Stimulated activated naive CD8-positive, alpha-beta T cell treated with anti-CD3 and anti-CD28 coated beads, Interleukin-15, amount 100 ng/mL, for 72 hours (primary cell): ENCODE results near the gene PIK3AP1.
A peak's percentile ranks its signal among the peaks of the same experiment; 100 is the strongest.
"Not testable (repeated sequence)": the region's sequence is repeated elsewhere in the genome, so short reads cannot be mapped to it uniquely, and the experiment has no call there.

Experiments used
- ATAC-seq: fragments of 150-1000 bp; cut with Tn5 transposase; 2 replicates; pipeline ENCODE4 v1.10.0; 2021; ENCODE audit warnings: mild to moderate bottlenecking, moderate library complexity
- DNase-seq, 2 donors: peaks; one replicate each; pipeline ENCODE4 v3.0.0; 2021 to 2022
- H3K27ac Mint-ChIP-seq, 2 donors: one replicate each; pipeline ENCODE4 v1.8.0; 2022; ENCODE audit warnings: mild to moderate bottlenecking in 2 of 2, mixed read lengths in 2 of 2, moderate library complexity in 2 of 2
- H3K27me3 Mint-ChIP-seq: one replicate; pipeline ENCODE4 v1.8.0; 2022; ENCODE audit warnings: mixed read lengths
- H3K4me1 Mint-ChIP-seq: one replicate; pipeline ENCODE4 v1.8.0; 2022; ENCODE audit warnings: mild to moderate bottlenecking, mixed read lengths
- H3K4me3 Mint-ChIP-seq, 2 donors: one replicate each; pipeline ENCODE4 v1.8.0; 2022; ENCODE audit warnings: mild to moderate bottlenecking in 2 of 2, mixed read lengths in 2 of 2, moderate library complexity in 1 of 2
- H3K9me3 Mint-ChIP-seq, 2 donors: one replicate each; pipeline ENCODE4 v1.8.0; 2022; ENCODE audit warnings: mixed read lengths in 2 of 2

PIK3AP1 gene

DNA sequence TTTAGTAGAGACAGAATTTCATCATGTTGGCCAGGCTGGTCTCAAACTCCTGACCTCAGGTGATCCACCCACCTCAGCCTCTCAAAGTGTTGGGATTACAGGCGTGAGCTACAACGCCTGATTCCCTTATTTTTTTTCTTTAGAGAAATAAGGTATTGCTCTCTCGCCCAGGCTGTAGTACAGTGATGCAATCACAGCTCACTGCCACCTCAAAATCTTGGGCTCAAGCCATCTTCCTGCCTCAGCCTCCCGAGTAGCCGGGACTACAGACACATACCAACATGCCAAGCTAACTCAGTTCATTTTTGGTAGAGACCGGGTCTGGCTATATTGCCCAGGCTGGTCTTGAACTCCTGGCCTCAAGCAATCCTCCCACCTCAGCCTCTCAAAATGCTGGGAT is 21.2 kb upstream of the PIK3AP1 start:
- not testable (repeated sequence) for H3K27ac Mint-ChIP-seq, H3K4me3 Mint-ChIP-seq, H3K4me1 Mint-ChIP-seq, DNase-seq, ATAC-seq, H3K27me3 Mint-ChIP-seq, H3K9me3 Mint-ChIP-seq

DNA sequence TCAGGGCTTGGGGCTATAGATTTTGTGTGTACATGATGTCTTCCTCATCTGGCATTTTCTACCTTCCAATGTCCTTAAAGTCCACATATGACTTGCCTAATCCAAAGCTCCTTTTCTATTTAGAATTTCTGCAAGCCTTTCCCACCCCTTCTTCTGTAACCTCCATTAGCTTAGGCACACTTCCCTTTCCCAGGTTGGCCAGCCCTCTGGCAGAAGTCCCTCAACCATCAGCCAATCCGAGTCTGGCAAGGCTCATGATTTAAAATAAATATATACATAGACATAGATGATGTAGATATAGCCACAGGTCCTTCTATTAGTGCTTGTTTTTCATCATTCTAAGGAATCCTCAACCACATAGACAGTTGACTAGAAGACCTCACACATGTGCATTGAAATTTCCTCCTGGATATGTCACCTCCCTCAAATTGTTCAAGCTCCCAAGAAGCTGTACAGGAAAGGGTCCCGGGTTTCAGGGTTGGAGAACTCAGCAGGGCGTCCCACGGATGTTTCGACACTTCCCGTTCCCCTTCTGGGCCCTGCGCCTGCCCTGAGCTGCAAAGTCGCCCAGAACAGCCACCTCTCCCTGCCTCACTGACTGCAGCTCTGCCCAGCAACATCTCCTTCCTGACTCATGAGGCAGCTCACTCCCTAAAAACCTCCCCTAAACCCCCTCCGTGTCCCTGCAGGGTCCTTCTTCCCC is 20.4 kb upstream of the PIK3AP1 start:
- DNase-seq: no peak

DNA sequence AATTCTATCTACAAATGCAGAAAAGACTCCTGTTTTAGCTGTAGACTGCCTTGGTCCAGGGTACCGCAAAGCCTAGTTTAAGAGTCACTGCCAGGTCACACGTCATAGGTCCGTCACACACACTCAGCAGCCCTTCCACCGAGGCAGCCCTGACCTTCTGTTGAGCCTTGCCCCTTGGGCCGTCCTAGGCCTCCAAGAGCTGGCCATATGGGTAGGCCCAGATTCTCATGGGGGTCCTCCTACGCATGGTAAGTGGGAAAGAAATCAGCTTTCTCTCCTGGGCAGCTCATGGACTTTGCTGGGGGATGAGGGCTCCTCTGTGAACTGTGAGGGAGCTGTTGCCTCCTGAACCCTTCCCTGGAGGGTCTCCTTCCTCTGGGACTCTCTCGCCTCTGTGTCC is 19.8 kb upstream of the PIK3AP1 start:
- Mint-ChIP-seq H3K4me3 (no peak overlapping the region), H3K9me3 (no peaks in the 10 kb centered on the region), H3K27ac (no peak overlapping the region), H3K27me3 (no peaks in the 10 kb centered on the region), H3K4me1 (peaks cover 7% of the 10 kb centered on the region)
- DNase-seq (no peak), ATAC-seq (no peak)

More for the DNA sequence above, 20.4 kb upstream of the PIK3AP1 start:
- peak overlapping the region in 1 of 2 donors; percentile 87 for H3K27ac Mint-ChIP-seq
- peaks cover 7% of the 10 kb centered on the region for H3K4me1 Mint-ChIP-seq
- ATAC-seq: no peak
- no peaks in the 10 kb centered on the region for H3K27me3 Mint-ChIP-seq
- H3K4me3 Mint-ChIP-seq: no peak overlapping the region
- H3K9me3 Mint-ChIP-seq: no peaks in the 10 kb centered on the region

DNA sequence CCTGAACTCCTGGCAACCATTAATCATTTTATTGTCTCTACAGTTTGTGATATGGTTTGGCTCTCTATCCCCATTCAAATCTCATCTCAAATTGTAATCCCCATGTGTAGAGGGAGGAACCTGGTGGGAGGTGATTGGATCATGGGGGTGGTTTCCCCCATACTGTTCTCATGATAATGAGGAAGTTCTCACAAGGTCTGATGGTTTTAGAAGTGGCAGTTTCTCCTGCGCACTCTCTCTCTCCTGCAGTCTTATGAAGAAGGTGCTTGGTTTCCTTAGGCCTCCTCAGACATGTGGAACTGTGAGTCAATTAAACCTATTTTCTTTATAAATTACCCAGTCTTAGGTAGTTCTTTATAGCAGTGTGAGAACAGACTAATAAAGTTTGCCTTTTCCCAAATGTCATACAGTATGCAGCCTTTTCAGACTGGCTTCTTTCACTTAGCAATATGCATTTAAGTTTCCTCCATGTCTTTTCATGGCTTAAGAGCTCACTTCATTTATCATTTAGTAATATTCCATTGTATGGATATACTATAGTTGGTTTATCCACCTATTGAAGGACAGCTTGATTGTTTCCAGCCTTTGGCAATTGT is 17.1 kb upstream of the PIK3AP1 start:
- not testable (repeated sequence) for H3K27ac Mint-ChIP-seq, H3K9me3 Mint-ChIP-seq, DNase-seq, H3K27me3 Mint-ChIP-seq, H3K4me3 Mint-ChIP-seq, ATAC-seq, H3K4me1 Mint-ChIP-seq

DNA sequence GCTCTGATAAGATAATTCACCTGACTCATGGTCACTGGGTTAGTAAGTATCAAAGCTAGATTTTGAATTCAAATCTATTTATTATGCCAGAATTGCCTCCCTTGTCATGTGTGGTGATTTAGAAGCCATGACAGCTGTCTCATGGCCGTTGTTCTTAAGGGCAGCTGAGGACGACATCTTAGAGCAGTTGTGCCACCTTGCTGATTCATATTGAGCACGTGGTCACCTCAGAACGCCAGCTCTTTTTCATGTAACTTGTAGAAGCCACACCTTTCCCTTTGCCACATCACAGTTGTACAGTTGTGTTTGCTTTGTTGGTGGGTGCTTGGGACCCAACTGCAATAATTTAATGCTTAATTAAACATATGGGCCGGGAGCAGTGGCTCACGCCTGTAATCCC is 4.3 kb upstream of the PIK3AP1 start:
- Mint-ChIP-seq H3K27me3 (no peaks in the 10 kb centered on the region), H3K4me1 (peaks cover 12% of the 10 kb centered on the region), H3K27ac (no peak overlapping the region), H3K4me3 (no peak overlapping the region), H3K9me3 (no peaks in the 10 kb centered on the region)
- ATAC-seq: no peak
- no peak for DNase-seq

DNA sequence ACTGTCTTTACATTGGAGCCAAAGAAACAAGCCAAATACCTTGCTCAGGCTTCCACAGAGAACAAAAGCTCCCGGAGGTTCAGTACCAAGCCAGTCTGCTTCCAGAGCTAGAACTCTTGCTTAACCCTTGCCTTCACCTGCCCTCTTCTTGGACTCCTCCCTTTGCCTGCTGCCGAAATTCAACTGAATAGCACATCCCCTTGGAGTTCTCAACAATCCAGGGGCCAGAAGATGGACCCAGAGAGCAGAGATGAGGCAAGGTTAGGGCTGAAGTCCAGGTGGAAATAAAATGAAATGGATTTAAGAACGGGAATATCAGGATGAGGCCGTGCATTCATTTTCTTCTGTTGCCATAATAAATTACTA is 876 bp upstream of the PIK3AP1 start:
- Mint-ChIP-seq H3K9me3 (no peaks in the 10 kb centered on the region), H3K4me3 (peak overlapping the region; percentile 79 to 83), H3K4me1 (peaks cover 20% of the 10 kb centered on the region), H3K27me3 (no peaks in the 10 kb centered on the region), H3K27ac (peak overlapping the region in 1 of 2 donors; percentile 71)
- ATAC-seq: no peak
- no peak for DNase-seq

DNA sequence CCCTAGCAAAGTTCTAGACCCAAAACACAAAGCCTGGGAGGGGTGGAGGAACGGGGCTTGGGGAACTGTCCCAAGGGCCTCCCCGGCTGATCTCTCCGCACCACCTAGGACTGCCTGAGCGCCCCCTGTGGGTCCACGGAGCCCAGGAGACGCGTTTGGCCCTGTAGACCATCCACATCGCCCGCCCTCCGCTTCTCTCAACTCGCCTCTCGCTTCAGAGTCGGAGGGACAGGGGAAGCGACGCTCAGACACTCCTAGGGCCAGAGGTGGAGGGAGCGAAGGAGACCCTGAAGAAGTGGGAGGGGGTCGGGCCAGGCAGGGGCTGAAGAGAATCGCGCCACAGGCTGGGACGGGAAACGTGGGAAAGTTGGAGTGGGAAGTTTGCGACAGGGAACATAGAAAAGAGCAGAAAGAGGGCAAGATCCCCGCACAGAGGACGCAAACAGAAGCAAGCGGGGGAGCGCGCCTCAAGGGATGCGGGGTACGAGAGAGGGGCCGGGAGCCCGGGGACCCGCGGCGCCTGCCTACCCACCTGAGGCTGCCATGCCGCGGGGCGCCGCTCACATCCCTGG is 378 bp downstream of the PIK3AP1 start:
- Mint-ChIP-seq H3K4me1 (peaks cover 20% of the 10 kb centered on the region), H3K9me3 (no peaks in the 10 kb centered on the region), H3K27ac (peak overlapping the region; percentile 94 to 96), H3K4me3 (peak overlapping the region; percentile 98 to 99), H3K27me3 (no peaks in the 10 kb centered on the region)
- peak; percentile 63 to 70 for DNase-seq
- ATAC-seq: peak; percentile 81

DNA sequence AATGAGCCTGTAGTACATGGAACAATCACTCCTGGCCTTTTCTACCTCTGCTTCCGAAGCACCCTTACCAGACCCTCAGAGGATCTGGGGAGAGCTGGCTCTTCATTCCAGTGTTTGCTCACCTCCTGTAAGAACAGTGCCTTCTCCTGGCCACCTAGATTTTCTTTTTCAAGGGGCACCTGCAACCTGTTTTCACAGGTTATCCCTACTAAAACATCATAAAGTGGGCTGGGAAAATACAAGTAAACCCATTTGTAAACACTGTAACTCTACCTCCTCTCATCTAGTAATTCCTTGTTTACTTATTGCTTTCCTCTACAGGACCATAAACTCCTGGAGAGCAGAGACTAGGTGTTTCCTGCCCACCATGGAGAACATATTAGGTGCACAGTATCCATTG is 1.1 kb downstream of the PIK3AP1 start:
- Mint-ChIP-seq H3K4me1 (peaks cover 20% of the 10 kb centered on the region), H3K27ac (no peak overlapping the region), H3K4me3 (peak overlapping the region; percentile 98 to 99), H3K9me3 (no peaks in the 10 kb centered on the region), H3K27me3 (no peaks in the 10 kb centered on the region)
- ATAC-seq (no peak), DNase-seq (no peak)

DNA sequence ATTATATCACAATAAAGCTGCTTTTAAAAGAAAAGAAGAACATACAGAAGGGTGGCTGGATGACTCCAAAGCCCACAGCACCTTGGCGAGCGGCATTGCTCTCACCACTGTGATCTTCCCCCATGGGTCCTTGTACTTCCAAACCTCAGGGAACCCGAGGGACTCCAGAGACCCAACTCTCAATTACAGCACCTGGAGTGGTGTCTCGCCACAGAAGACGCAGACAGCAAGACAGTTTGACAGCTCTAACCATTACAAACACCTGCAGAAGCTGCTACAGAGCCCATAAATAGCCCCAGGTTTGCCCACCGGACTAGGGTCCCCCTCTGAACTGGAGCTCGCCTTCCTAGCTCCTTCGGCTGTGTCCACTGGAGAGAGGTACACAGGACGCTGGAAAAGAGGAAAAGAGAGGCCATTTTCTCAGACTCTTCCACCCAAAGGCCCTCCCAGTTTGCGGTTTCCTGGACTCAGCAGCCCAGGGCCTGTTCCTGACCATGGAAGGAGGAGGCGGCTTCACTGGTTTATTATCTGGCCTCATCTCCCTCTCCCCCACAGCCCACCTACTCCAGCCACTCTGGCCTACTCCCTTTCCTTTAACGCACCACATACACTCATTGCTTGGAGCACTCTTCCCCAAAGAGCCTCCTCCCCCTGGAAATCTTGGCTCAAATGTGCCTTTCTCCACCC is 1.9 kb downstream of the PIK3AP1 start:
- Mint-ChIP-seq H3K27me3 (no peaks in the 10 kb centered on the region), H3K27ac (peak overlapping the region in 1 of 2 donors; percentile 3), H3K4me3 (peak overlapping the region in 1 of 2 donors; percentile 98), H3K4me1 (peaks cover 20% of the 10 kb centered on the region), H3K9me3 (no peaks in the 10 kb centered on the region)
- no peak for ATAC-seq
- no peak for DNase-seq

DNA sequence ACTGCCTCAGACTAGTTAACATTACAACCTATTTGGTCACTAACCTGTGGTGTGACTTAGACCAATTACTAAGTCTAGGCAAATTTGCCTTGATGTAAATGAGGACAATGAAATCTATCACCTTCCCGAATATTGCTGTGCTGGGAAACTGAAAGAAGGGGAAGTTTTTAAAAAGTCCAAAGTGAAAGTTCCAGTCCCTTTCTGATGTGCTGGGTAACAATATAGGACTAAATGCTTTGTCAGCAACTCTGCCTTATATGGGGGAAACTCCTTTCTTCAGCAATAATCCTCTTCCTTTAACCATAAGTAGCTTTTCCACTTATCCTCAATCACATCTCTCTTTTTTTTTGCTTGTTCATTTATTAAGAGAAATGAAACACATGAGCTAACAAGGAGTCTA is 3.9 kb downstream of the PIK3AP1 start:
- Mint-ChIP-seq H3K27ac (peak overlapping the region in 1 of 2 donors; percentile 1), H3K4me3 (no peak overlapping the region), H3K27me3 (no peaks in the 10 kb centered on the region), H3K4me1 (peaks cover 20% of the 10 kb centered on the region), H3K9me3 (no peaks in the 10 kb centered on the region)
- ATAC-seq (no peak), DNase-seq (no peak)

DNA sequence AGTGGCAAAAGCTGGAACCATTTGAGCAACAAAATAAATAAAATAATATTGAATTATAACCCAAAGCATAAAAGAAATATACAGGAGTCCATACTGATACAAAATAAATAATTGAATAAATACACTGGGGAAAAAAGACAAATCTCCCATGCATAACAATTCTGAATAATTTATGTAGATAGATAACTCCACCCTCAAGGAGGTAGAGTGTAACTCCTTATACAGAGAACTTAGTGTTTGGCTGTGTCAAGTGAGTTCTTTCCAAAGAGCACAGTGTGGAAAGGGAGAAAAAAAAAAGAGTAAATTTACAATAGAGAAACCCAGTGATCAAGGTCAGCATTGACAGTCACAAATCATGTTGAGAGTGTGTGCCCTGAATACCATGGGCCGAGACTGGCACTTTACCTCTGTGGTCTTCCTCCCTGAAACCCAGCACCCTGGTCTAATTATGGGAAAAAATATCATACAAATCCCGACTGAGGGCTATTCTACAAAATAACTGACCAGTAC is 5.5 kb downstream of the PIK3AP1 start:
- DNase-seq: no peak
- peaks cover 10% of the 10 kb centered on the region for H3K4me1 Mint-ChIP-seq
- no peak overlapping the region for H3K27ac Mint-ChIP-seq
- no peak for ATAC-seq
- H3K4me3 Mint-ChIP-seq: no peak overlapping the region
- H3K9me3 Mint-ChIP-seq: no peaks in the 10 kb centered on the region
- no peaks in the 10 kb centered on the region for H3K27me3 Mint-ChIP-seq

DNA sequence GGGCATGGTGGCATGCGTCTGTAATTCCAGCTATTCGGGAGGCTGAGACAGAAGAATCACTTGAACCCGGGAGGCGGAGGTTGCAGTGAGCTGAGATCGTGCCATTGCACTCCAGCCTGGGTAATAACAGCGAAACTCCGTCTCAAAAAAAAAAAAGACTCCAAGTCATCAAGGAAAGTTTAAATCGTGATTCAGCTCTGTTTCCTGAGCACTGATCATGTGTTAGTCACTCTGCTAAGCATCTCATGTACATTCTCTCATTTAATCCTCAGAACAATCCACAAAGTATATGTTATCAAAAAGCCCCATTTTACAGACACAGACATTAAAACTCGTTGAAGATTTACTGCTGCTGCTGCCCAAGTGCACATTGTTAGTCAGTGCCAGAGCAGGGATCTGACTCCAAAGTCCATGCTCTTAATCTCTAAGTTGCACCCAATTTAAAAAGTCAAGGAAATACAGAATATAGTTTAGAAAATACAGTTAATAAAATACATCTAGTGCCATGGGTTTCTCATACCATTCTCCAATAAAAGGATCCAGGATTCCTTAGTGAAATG is 6.2 kb downstream of the PIK3AP1 start:
- no peaks in the 10 kb centered on the region for H3K27me3 Mint-ChIP-seq
- DNase-seq: no peak
- no peak for ATAC-seq
- no peak overlapping the region for H3K27ac Mint-ChIP-seq
- no peaks in the 10 kb centered on the region for H3K9me3 Mint-ChIP-seq
- no peak overlapping the region for H3K4me3 Mint-ChIP-seq
- peaks cover 3% of the 10 kb centered on the region for H3K4me1 Mint-ChIP-seq

DNA sequence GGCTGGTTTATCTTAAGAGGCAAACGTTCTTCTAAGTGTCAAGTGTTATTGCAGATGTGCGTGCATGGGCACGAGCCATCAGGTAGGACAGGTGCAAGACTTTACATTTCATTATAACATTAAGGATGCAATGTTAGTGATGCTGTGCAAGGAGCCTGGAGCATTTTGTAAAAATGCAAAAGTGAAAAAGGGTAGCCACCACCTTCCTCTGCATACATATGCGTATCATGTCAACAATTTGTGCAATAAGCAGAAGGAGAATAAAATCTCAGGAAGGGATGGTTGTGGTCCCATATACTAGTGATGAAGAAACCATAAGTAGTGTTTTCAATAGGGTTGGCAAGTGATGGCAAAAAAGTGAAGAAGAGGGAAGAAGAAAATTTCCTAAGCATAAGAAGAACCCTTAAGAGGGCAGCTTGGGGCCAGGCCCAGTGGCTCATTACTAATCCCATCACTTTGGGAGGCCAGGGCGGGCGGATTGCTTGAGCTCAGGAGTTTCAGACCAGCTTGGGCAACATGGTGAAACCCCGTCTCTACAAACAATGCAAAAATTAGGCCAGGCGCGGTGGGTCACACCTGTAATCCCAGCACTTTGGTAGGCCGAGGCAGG is 7.5 kb downstream of the PIK3AP1 start:
- Mint-ChIP-seq H3K4me1 (no peaks in the 10 kb centered on the region), H3K9me3 (no peaks in the 10 kb centered on the region), H3K27ac (no peak overlapping the region), H3K27me3 (no peaks in the 10 kb centered on the region), H3K4me3 (no peak overlapping the region)
- DNase-seq (no peak), ATAC-seq (no peak)

DNA sequence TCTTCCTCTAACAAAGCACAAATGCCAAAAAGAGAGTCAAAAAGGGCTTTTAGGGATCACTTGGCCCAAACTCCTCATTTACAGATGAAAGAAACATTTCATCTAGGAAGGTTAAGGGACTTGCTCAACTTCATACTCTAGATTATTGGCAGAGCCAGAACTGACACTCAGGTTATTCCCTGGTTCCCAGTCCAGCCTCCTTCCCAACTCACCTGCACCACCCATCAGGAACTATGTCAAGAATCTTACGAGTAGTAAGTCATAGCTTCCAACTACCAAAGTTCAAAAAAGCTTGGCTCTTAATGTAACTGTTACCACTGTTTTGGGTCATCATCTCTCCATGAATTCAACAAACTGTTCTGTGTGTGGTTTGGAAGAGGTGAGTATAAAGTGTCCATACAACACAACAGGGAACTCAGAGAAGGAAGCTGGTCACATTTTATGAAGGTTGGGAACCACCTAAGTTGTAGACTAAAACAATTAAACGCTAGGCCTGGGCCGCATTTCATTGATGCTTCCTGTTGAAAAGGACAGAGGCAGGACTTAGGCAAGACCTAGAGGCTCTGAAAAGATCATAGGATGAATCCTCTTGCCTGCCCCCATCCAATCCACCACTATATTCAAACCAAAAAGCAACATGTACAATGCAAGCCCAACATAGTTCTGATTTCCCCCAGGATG is 9.1 kb downstream of the PIK3AP1 start:
- ATAC-seq (no peak), DNase-seq (no peak)
- no peaks in the 10 kb centered on the region for H3K4me1 Mint-ChIP-seq
- no peaks in the 10 kb centered on the region for H3K9me3 Mint-ChIP-seq
- H3K4me3 Mint-ChIP-seq: no peak overlapping the region
- H3K27ac Mint-ChIP-seq: peak overlapping the region in 1 of 2 donors; percentile 19
- no peaks in the 10 kb centered on the region for H3K27me3 Mint-ChIP-seq

DNA sequence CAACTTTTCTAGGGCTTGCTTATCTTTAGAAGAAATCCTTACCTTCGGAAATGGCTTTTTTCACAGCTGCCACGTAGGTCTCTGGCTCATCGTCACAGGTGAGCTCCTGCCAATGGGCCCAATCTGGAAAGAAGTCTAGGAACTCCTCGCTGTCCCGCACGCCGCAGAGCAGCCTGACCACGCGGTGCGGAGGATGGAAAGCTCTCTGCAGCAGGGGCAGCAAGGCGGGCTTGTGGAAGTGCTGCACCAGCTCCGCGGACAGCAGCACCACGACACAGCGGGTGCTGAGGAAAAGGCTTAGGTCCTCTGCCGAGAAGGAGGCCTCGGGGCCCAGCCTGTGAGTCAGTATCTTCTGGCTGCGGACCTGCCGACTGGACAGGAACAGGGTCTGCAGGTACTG is 10.8 kb downstream of the PIK3AP1 start:
- no peaks in the 10 kb centered on the region for H3K9me3 Mint-ChIP-seq
- no peaks in the 10 kb centered on the region for H3K4me1 Mint-ChIP-seq
- no peak for DNase-seq
- no peak overlapping the region for H3K4me3 Mint-ChIP-seq
- H3K27me3 Mint-ChIP-seq: no peaks in the 10 kb centered on the region
- ATAC-seq: no peak
- H3K27ac Mint-ChIP-seq: peak overlapping the region in 1 of 2 donors; percentile 63
